ENCODE data around the gene WDFY2. TPM values are rescaled to one million over a fixed set of nuclear protein-coding genes. Genes with fewer than 3 reads are reported as not detected.

The WDFY2 gene
- total RNA-seq, 1 donor from 2014 or later = 20.7 TPM

- no peak for DNase-seq (ENCODE audit: low read depth, low spot score)
- Mint-ChIP-seq H3K27me3 (ENCODE audit: low read depth) (no peaks in the 10 kb centered on the region), H3K27ac (ENCODE audit: unreplicated experiment) (no peak overlapping the region), H3K4me3 (no peak overlapping the region), H3K36me3 (ENCODE audit: low read depth) (peaks cover 9% of the 10 kb centered on the region), H3K4me1 (peaks cover 12% of the 10 kb centered on the region), H3K9me3 (peaks cover 3% of the 10 kb centered on the region)
- TF ChIP-seq CTCF (conservative IDR thresholded peaks at IDR 0.05) = no peak
These were observed 22.9 kb downstream of the WDFY2 start for GRCh38 chr13:51607165-51607564.

- no peak for TF ChIP-seq CTCF (conservative IDR thresholded peaks at IDR 0.05)
- peaks cover 6% of the 10 kb centered on the region for H3K36me3 Mint-ChIP-seq (ENCODE audit: low read depth)
- H3K4me1 Mint-ChIP-seq = peaks cover 10% of the 10 kb centered on the region
- no peak for DNase-seq (ENCODE audit: low read depth, low spot score)
- peaks cover 3% of the 10 kb centered on the region for H3K9me3 Mint-ChIP-seq
- no peak overlapping the region for H3K4me3 Mint-ChIP-seq
- no peak overlapping the region for H3K27ac Mint-ChIP-seq (ENCODE audit: unreplicated experiment)
- no peaks in the 10 kb centered on the region for H3K27me3 Mint-ChIP-seq (ENCODE audit: low read depth)
These were observed 24.7 kb downstream of the WDFY2 start for GRCh38 chr13:51608857-51609406.

- H3K9me3 Mint-ChIP-seq = no peaks in the 10 kb centered on the region
- DNase-seq (ENCODE audit: low read depth, low spot score) = no peak
- no peaks in the 10 kb centered on the region for H3K36me3 Mint-ChIP-seq (ENCODE audit: low read depth)
- H3K4me3 Mint-ChIP-seq = no peak overlapping the region
- H3K4me1 Mint-ChIP-seq = peaks cover 18% of the 10 kb centered on the region
- no peaks in the 10 kb centered on the region for H3K27me3 Mint-ChIP-seq (ENCODE audit: low read depth)
- no peak for TF ChIP-seq CTCF (conservative IDR thresholded peaks at IDR 0.05)
- H3K27ac Mint-ChIP-seq (ENCODE audit: unreplicated experiment) = no peak overlapping the region
These were observed 28.6 kb downstream of the WDFY2 start for GRCh38 chr13:51612867-51613266.

GRCh38 chr13:51613535-51613934, 29.3 kb downstream of the WDFY2 start:
- no peaks in the 10 kb centered on the region for H3K9me3 Mint-ChIP-seq
- TF ChIP-seq CTCF (conservative IDR thresholded peaks at IDR 0.05) = no peak
- H3K36me3 Mint-ChIP-seq (ENCODE audit: low read depth) = no peaks in the 10 kb centered on the region
- DNase-seq (ENCODE audit: low read depth, low spot score) = no peak
- H3K27ac Mint-ChIP-seq (ENCODE audit: unreplicated experiment) = no peak overlapping the region
- H3K4me3 Mint-ChIP-seq = no peak overlapping the region
- H3K27me3 Mint-ChIP-seq (ENCODE audit: low read depth) = no peaks in the 10 kb centered on the region
- peaks cover 20% of the 10 kb centered on the region for H3K4me1 Mint-ChIP-seq

- no peak for DNase-seq (ENCODE audit: low read depth, low spot score)
- H3K36me3 Mint-ChIP-seq (ENCODE audit: low read depth) = no peaks in the 10 kb centered on the region
- TF ChIP-seq CTCF (conservative IDR thresholded peaks at IDR 0.05) = no peak
- peaks cover 23% of the 10 kb centered on the region for H3K4me1 Mint-ChIP-seq
- no peak overlapping the region for H3K4me3 Mint-ChIP-seq
- no peaks in the 10 kb centered on the region for H3K9me3 Mint-ChIP-seq
- H3K27ac Mint-ChIP-seq (ENCODE audit: unreplicated experiment) = peak overlapping the region; percentile 93
- no peaks in the 10 kb centered on the region for H3K27me3 Mint-ChIP-seq (ENCODE audit: low read depth)
These were observed 30.1 kb downstream of the WDFY2 start for GRCh38 chr13:51614350-51614786.
